ENCODE results near the gene HSPB9.

HSPB9 gene

DNA sequence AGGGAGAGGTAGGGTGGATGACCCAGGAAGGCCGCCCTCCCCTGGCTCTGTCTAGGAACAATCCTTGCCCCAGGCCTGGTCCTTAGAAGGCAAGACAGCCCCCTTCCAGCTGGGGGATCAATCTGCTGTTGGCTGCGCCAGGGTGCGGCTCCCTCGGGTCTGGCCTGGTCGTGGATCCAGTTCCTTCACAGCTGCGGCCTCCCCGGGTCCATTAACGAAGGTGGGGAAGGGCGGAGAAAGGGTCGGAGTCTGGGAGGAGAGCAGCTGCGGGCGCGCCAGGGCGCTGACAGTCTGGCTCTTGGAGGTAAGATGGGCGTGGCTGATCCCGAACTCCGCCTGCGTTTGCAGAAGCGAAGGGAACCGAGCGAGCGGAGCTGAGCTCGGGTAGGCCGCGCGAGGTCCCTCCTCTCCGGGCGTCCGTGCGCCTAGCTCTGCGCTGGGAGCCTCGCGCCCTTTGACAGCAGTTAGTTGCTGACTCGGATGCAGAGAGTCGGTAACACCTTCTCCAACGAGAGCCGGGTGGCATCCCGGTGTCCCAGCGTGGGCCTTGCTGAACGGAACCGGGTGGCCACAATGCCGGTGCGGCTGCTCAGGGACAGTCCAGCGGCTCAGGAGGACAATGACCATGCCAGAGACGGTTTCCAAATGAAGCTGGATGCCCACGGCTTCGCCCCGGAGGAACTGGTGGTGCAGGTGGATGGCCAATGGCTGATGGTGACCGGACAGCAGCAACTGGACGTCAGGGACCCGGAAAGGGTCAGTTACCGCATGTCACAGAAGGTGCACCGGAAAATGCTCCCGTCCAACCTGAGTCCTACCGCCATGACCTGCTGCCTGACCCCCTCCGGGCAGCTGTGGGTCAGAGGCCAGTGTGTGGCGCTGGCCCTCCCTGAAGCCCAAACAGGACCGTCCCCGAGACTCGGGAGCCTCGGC, at the start of gene HSPB9:
TSS of gene HSPB9 (plus strand) at position 434 of the 933 bp plus-strand sequence. CDS start at position 481, 47 bp downstream.
- DNase-seq (ENCODE audit: low read depth), result no peak

DNA sequence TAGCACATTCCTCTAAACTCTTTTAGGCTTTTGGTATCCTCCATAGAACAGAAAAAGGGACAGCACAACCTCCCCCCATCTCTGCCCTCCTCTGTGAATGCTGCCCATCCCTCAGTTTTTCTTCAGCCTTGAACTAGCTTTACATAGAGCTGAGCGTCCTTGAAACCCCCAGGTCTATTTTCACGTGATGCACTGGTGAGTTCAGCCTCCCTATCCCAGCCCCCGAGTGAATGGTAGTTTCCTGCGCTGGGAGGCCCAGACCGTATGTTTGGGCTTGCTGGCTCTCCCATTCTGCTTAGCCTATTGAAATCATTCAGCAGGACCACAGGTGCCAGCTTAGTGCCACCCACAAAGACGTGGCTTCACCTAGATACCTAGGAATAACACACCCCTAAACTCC, 46.8 kb upstream of the HSPB9 start:
- DNase-seq (ENCODE audit: low read depth), result no peak

DNA sequence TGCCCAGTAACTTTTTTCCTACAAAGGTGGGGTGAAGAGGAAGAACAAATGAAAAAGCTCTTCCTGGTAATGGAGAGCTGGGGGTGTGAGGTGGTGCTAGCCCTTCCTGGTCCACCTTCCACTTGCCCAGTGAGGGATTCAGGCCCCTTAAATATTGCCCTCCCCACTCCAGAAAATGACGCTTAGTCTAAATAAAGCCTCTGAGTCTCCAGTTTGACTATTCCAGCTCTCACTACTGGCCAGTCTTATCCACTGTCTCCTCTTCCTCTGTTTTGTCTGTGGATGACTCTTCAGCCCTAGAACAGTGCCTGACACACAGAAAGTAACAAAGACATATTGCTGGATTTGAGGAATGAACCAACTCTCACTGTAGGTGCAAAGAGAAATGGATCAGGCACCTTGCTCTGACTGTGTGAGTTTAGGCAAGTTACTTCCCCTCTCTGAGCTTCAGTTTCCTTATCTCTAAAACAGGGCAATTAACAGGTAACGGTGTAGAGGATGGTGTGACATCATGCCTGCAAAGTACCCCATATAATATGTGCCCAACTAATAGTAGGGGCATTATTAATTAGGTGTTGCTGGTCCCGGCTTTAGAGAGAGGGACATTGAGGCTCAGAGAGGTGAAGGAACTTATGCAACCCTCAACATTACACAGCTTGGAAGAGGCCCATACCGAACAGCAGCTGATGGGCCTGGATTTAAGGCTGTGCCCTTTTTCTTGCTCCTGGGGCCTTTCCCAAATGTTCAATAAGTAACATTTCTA, 45.6 kb upstream of the HSPB9 start:
- DNase-seq (ENCODE audit: low read depth), result no peak

DNA sequence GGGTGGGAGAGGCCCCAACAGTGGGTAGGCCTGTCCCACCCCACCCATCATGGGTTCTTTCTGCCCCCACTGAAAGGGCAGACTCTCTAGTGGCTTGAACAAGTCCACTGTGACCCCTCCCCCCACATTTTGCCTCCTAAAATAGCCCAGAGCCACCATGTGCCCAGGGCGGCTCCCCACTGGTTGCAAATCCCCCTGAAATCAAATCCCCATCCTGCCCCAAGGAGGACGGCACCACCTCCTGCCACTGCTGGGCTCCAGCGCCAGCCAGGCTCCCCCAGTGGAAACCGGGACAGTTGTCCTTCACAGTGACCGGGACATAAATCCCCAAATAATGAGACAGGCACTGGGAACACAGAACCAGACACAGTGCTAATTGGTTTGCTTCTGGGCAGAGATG, 44.8 kb upstream of the HSPB9 start:
- no peak for DNase-seq (ENCODE audit: low read depth)

- no peak for DNase-seq (ENCODE audit: low read depth)
Observed at GRCh38 chr17:42078396-42079043, 44.1 kb upstream of the HSPB9 start.

DNA sequence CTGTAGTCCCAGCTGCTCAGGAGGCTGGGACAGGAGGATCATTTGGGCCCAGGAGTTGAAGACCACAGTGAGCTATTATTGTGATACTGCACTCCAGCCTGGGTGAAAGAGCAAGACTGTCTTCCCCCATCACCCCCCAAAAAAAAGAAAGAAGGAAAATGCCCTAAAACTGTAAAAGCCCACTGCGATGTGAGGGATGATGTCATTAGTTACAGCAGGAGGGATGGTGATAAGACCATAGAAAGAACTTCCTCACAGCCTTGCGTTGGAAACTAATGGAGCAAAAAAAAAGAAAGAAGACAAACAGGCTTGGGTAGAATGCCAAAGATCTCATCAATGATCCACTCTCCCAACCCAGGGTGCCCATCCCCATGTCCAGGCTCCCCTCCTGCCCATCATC, 43.1 kb upstream of the HSPB9 start:
- DNase-seq (ENCODE audit: low read depth), result no peak

GRCh38 chr17:42081516-42082129, 41.0 kb upstream of the HSPB9 start:
- DNase-seq (ENCODE audit: low read depth), result no peak

- no peak for DNase-seq (ENCODE audit: low read depth)
Observed at GRCh38 chr17:42087042-42087701, 35.4 kb upstream of the HSPB9 start.

DNA sequence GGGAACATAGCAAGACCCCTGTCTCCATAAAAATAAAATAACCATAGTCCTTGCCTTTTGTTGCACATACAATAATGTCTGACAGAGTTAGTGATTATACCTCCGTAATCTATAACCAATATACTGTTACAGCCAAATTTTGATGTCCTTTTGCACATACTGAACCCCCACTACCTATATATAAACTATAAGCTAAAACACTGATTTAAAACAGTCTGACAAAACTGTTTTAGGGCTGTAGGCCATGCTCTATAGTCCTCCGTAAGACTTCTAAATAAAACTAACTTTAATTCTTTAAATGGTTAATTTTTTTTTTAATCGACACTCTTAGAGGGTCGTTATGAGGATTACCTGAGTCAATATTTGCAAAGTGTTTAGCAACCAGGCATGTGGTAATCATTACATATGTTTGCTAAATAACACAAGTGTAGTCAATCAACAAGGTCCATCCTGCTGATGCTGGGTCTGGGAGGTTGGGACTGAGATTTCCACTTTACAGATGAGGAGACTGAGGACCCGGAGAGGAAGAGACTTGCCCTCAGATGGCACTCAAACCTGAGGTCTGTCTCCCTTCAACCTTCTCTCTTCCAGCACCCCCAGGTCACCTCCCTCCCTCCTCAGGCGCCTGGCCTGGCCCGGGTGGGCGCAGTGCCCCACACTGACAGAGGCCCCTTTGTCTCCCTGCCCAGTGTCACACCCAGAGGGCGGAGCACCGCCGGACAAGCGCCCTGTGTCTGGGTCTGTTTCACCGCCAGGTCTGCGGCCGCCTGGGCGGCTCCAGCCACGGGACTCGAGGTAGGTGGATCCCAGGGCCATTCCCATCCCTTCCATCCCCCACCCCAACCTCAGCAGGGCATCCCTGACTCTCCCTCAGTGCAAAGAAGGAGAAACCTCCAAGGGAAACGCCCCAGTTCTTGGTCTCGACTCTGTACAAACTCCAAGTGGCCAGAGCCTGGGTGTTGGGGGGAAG, 34.6 kb upstream of the HSPB9 start:
- DNase-seq (ENCODE audit: low read depth), result no peak

- DNase-seq (ENCODE audit: low read depth), result no peak
Observed at GRCh38 chr17:42088736-42089135, 33.9 kb upstream of the HSPB9 start.

DNA sequence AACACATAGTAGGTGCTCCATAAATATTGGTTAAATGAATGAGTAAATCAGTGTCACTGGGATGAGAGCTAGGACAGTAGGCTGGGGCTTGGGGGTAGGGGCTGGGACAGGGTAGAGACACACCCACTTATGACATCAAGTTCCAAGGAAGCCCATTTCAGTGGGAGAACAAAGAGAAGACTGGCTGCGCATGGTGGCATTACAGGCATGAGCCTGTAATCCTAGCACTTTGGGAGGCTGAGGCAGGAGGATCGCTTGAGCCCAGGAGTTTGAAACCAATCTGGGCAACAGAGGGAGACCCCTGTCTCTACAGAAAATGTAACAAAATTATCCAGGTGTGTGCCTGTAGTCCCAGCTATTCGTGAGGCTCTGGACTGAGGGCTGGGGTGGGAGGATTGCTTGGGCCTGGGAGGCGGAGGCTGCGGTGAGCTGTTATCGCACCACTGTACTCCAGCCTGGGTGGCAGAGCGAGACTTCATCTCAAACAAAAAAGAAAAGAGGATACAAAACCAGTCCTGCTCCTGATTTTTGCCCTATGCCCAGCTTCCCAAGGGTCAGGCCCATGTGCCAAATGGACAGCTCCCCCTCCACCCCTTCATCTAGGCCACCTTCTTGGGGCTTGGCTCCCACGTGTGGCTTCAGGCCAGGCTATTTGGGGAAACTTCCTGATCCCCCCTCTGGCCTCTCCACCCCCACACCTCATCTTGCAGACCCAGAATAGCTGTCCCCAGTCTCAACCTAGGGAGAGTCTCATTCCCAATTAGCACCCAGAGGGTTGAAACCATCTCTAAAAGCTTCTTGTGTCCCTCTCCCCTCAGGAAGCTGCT, 31.4 kb upstream of the HSPB9 start:
- no peak for DNase-seq (ENCODE audit: low read depth)

- no peak for DNase-seq (ENCODE audit: low read depth)
Observed at GRCh38 chr17:42092939-42093338, 29.7 kb upstream of the HSPB9 start.

DNA sequence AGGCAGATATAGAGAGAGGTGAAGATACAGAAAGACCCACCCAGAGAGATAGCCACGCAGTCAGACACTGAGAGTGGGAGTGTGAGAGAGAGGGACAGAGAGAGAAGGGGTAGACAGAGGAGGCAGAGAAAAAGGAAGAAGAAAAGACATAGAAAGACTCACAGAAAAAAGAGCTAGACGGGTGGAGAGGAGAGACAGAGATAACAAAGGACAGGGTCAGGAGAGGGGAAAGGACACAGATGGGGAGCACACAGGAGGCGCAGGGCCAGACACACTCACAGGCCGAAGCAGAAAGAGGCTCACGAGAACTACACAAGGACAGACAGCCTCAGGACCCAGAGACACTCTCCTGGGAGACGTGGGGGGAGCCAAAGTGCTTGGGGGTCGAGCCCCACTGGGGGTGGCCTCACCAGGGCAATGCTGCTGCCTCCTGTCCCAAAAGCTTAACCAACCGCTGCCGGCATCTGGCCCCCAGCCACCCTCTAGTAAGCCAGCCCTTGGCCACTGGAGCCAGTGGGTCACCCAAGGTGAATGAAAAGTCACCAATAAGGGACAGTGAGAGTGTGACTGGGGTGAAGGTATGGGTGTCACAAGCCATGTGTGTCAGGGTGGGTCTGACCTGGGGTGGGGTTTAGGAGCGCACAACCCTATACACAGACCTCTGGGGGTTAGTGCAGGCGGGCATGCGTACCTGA, 28.1 kb upstream of the HSPB9 start:
- no peak for DNase-seq (ENCODE audit: low read depth)

- DNase-seq (ENCODE audit: low read depth), result no peak
Observed at GRCh38 chr17:42096360-42097111, 26.1 kb upstream of the HSPB9 start.

DNA sequence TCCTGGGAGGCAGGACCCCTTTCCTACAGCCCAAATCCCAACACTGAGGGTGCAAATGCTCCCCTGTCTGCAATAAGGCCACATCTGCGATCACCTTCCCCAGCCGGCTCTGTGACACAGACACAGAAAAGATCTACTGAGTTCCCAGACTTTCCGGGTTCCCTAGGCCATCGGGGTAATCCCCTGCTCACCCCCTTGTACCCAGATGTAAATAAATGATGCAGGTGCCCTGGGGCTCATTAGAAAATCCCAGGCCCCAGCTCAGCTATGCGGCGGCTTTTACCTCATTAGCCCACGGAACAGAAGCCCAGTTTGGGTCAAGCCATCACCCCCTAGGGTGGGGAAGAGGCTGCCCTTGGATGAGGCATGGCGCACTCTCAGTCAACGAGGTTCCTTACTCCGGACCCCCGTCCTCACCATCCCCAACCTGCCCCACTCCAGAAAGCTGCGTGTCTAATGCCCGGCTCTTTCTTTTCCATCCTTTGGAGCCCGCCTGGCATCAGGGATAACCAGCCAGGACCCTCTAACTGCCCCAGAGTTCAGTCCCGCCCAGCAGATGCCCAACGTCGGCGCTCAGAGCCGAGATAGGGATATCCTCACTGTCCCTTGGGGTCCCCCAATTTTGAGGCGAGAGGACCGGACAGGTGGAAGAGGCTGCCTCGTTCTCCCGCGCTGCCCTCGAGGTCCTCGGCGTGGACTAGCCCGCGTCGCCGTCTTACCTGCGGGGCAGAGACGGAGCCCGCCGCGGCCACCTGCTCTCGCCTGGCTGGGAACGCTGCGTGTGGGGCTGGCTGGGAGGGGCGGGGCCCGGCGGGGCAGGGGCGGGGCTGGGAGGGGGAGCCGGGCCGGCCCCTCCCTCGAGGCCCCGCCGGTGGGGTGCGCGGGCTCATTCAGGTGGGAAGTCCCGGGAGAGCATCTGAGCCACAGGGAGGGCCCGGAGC, 24.6 kb upstream of the HSPB9 start, which contains the start of gene ZNF385C:
TSS of gene ZNF385C (minus strand) at position 783 of the 941 bp plus-strand sequence. CDS start 35,417 bp downstream, outside the sequence.
- no peak for DNase-seq (ENCODE audit: low read depth)

DNA sequence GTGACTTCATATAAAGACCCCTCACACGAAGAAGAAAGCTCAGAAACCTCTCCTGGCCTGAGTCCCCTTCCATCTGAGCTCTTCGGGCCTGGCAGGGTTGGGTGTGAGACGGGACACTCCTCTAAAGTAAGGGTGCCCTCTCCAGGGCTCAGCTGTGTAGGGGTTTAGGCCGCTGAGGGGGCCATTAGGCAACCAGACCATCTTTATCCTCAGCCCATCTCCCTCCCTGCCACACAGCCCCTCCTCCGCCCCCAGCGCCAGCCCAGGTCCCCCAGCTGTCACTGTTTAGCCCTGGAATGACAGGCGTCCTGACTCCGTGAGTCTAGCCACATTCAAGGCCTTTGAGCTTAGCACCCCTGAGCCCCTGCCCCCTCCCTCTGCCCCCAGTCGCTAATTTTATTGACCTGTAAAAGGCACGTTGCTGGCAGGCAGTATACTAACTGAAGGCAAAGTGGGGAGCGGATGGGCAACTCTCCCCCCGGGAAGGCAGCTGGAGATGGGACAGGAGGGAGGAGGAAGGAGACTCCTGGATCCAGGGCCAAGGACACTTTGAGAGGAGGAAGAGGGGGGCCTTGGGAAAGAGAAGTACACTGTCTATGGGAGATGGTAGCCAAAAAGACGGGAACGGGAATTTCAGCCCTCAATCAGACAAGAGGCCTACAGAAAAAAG, 23.7 kb upstream of the HSPB9 start:
- no peak for DNase-seq (ENCODE audit: low read depth)
